ENCODE measurements around the gene PPARG.
"Not testable (repeated sequence)": the region's sequence is repeated elsewhere in the genome, so short reads cannot be mapped to it uniquely, and the experiment has no call there.

PPARG gene

GRCh38 chr3:12468276-12468675 is 179.4 kb downstream of the PPARG start:
- Histone ChIP-seq H3K79me2 (ENCODE audit: low read length) (no peaks in the 10 kb centered on the region), H4K20me1 (ENCODE audit: insufficient read depth, low read length) (no peaks in the 10 kb centered on the region), H3K4me3 (ENCODE audit: low read length) (no peak overlapping the region), H3K9me3 (replicated peaks; ENCODE audit: insufficient read depth, low read length) (no peaks in the 10 kb centered on the region), H3K36me3 (replicated peaks; ENCODE audit: insufficient read depth, low read length) (no peaks in the 10 kb centered on the region), H3F3A (ENCODE audit: insufficient read depth, low read length) (no peaks in the 10 kb centered on the region), H3K9me2 (replicated peaks; ENCODE audit: insufficient read depth, low read length) (no peaks in the 10 kb centered on the region), H3K4me1 (ENCODE audit: low read length) (no peaks in the 10 kb centered on the region), H2AFZ (ENCODE audit: low read length) (no peak overlapping the region), H3K27ac (ENCODE audit: low read length) (no peak overlapping the region), H3K9ac (ENCODE audit: low read length) (no peak overlapping the region), H3K27me3 (replicated peaks; ENCODE audit: insufficient read depth, low read length) (no peaks in the 10 kb centered on the region), H3K4me2 (ENCODE audit: low read depth, low read length) (no peak overlapping the region)
- no peak for DNase-seq
- TF ChIP-seq EZH2 (optimal IDR thresholded peaks at IDR 0.05; ENCODE audit: low read depth, low read length): no peak
- no peak for TF ChIP-seq CTCF (IDR thresholded peaks at IDR 0.05; ENCODE audit: low read length)
- TF ChIP-seq EZH2phosphoT487 (IDR thresholded peaks at IDR 0.05; ENCODE audit: low read length): no peak

- Histone ChIP-seq H3F3A (ENCODE audit: insufficient read depth, low read length) (no peaks in the 10 kb centered on the region), H3K27ac (ENCODE audit: low read length) (no peak overlapping the region), H3K9ac (ENCODE audit: low read length) (no peak overlapping the region), H3K4me2 (ENCODE audit: low read depth, low read length) (no peak overlapping the region), H3K4me1 (ENCODE audit: low read length) (no peaks in the 10 kb centered on the region), H3K27me3 (replicated peaks; ENCODE audit: insufficient read depth, low read length) (no peaks in the 10 kb centered on the region), H3K9me3 (replicated peaks; ENCODE audit: insufficient read depth, low read length) (no peaks in the 10 kb centered on the region), H3K36me3 (replicated peaks; ENCODE audit: insufficient read depth, low read length) (no peaks in the 10 kb centered on the region), H4K20me1 (ENCODE audit: insufficient read depth, low read length) (no peaks in the 10 kb centered on the region), H3K9me2 (replicated peaks; ENCODE audit: insufficient read depth, low read length) (no peaks in the 10 kb centered on the region), H3K79me2 (ENCODE audit: low read length) (no peaks in the 10 kb centered on the region), H3K4me3 (ENCODE audit: low read length) (no peak overlapping the region), H2AFZ (ENCODE audit: low read length) (no peak overlapping the region)
- TF ChIP-seq EZH2 (optimal IDR thresholded peaks at IDR 0.05; ENCODE audit: low read depth, low read length): no peak
- TF ChIP-seq CTCF (IDR thresholded peaks at IDR 0.05; ENCODE audit: low read length): no peak
- TF ChIP-seq EZH2phosphoT487 (IDR thresholded peaks at IDR 0.05; ENCODE audit: low read length): no peak
- DNase-seq: no peak
These were observed 179.9 kb downstream of the PPARG start for GRCh38 chr3:12468757-12469156.

GRCh38 chr3:12469222-12469621 is 180.4 kb downstream of the PPARG start:
- not testable (repeated sequence) for H3F3A ChIP-seq (ENCODE audit: insufficient read depth, low read length); H4K20me1 ChIP-seq (ENCODE audit: insufficient read depth, low read length); H3K36me3 ChIP-seq (replicated peaks; ENCODE audit: insufficient read depth, low read length); H3K27ac ChIP-seq (ENCODE audit: low read length); H3K4me2 ChIP-seq (ENCODE audit: low read depth, low read length); H3K79me2 ChIP-seq (ENCODE audit: low read length); H3K27me3 ChIP-seq (replicated peaks; ENCODE audit: insufficient read depth, low read length); H3K4me3 ChIP-seq (ENCODE audit: low read length); H2AFZ ChIP-seq (ENCODE audit: low read length); H3K9ac ChIP-seq (ENCODE audit: low read length); DNase-seq; H3K9me2 ChIP-seq (replicated peaks; ENCODE audit: insufficient read depth, low read length); H3K9me3 ChIP-seq (replicated peaks; ENCODE audit: insufficient read depth, low read length); H3K4me1 ChIP-seq (ENCODE audit: low read length)

GRCh38 chr3:12470111-12470510 is 181.2 kb downstream of the PPARG start:
- Histone ChIP-seq H3K4me3 (ENCODE audit: low read length) (no peak overlapping the region), H3K27me3 (replicated peaks; ENCODE audit: insufficient read depth, low read length) (no peaks in the 10 kb centered on the region), H3K9ac (ENCODE audit: low read length) (no peak overlapping the region), H4K20me1 (ENCODE audit: insufficient read depth, low read length) (no peaks in the 10 kb centered on the region), H3K27ac (ENCODE audit: low read length) (no peak overlapping the region), H3K36me3 (replicated peaks; ENCODE audit: insufficient read depth, low read length) (no peaks in the 10 kb centered on the region), H3K4me1 (ENCODE audit: low read length) (no peaks in the 10 kb centered on the region), H3K79me2 (ENCODE audit: low read length) (no peaks in the 10 kb centered on the region), H3K9me2 (replicated peaks; ENCODE audit: insufficient read depth, low read length) (no peaks in the 10 kb centered on the region), H2AFZ (ENCODE audit: low read length) (no peak overlapping the region), H3F3A (ENCODE audit: insufficient read depth, low read length) (no peaks in the 10 kb centered on the region), H3K4me2 (ENCODE audit: low read depth, low read length) (no peak overlapping the region), H3K9me3 (replicated peaks; ENCODE audit: insufficient read depth, low read length) (no peaks in the 10 kb centered on the region)
- no peak for DNase-seq
- TF ChIP-seq EZH2phosphoT487 (IDR thresholded peaks at IDR 0.05; ENCODE audit: low read length): no peak
- TF ChIP-seq EZH2 (optimal IDR thresholded peaks at IDR 0.05; ENCODE audit: low read depth, low read length): no peak
- no peak for TF ChIP-seq CTCF (IDR thresholded peaks at IDR 0.05; ENCODE audit: low read length)

Data from MM.1S (cell line).